ENCODE data around the gene ELL2. TPM values are rescaled to one million over a fixed set of nuclear protein-coding genes. Genes with fewer than 3 reads are reported as not detected.
"Not testable (repeated sequence)": the region's sequence is repeated elsewhere in the genome, so short reads cannot be mapped to it uniquely, and the experiment has no call there.

Gene ELL2
- polyA plus RNA-seq, 2 donors: 29.1 to 39.6 TPM

DNA sequence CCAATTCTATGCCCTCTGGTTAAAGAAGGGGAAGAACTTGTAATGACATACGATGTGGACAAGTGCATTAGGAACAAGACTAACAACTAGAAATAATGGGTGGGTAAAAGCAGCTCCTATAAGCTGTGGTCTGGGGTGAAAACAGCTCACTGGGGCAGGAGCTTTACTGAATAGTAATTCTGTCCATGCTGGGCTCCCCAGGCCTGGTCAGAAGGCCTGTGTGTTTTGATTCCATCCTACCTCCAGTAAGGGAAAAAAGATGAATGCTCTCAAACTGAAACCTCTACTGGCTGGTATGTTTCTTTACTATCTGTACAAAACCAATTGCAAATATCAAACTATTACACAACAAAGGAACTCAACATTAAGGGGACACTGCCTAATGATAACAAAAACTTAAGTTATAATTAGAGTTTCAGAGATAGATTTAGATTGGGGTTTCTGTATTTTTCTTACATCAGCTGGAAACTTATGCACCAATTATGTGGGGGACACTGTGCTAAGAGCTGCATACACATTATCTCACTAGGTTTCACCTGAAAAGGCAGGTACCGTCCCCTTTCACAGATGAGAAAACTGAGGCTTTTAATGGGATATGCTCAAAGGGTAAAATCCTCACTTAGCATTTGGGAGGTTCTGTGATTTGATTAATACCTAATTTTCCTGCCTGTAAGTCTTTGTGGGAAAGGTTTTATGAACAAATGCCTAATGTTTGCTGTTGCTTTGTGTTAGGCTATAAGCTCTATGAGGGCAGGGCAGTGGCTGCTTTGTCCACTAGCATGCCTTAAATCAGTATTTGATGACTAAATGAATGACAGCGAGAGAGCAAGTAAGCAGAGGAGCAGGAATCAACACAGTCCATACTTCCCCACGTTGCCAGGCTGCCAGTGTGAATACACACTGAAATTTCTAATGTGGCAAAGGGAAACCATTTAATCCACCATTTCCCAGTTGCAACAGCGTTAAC lies 53.6 kb downstream of the ELL2 start:
- WGBS, 2 donors: 84 to 88% methylated on average over 5 of the region's 5 CpGs

DNA sequence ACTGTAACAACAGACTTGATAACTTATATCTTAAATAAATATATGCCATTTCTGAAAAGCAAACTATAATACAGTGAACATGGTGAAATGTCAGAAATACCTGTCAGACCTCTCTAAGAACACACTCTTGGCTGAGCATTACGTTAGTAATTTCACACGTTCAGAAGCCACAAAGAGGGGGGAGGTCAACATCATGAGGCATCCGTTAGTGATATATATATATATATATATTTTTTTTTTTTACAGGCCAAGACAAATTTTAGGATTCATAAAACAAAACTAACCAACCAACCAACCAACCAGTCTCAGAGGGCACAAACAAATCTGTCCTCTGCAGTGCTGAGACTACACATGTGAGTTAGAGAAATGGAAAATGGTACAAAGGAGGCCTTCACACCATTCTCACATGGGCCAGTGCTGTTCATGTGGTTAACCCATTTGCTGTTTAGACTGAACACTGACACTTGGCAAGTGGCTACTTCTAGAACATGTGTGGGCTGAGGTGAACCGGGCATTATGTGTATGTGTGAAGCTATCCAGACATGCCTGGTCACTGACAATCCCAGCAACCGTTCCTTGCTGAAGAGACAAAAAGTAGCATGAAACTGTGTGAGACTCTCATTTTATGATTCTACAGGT lies 54.5 kb downstream of the ELL2 start:
- no peaks in the 10 kb centered on the region for H3K27me3 ChIP-seq (ENCODE audit: control insufficient read depth in 1 of 2, insufficient read depth in 2 of 2, low read length in 2 of 2)
- no peak overlapping the region for H3K4me3 ChIP-seq (ENCODE audit: low read depth in 1 of 2, low read length in 2 of 2)
- WGBS, 2 donors: 73 to 79% methylated on average over 5 of the region's 5 CpGs
- no peak overlapping the region for H3K27ac ChIP-seq (ENCODE audit: low read depth in 2 of 2, low read length in 1 of 2)
- H3K9me3 ChIP-seq (ENCODE audit: control insufficient read depth in 2 of 2, insufficient read depth in 1 of 2, low read depth in 1 of 2, low read length in 1 of 2): no peaks in the 10 kb centered on the region
- H3K4me1 ChIP-seq (ENCODE audit: control insufficient read depth in 2 of 2, insufficient read depth in 2 of 2, low read length in 1 of 2): peaks cover 0 to 2% of the 10 kb centered on the region in 2 donors
- peaks cover 0 to 4% of the 10 kb centered on the region in 2 donors for H3K36me3 ChIP-seq (ENCODE audit: control insufficient read depth in 2 of 2, insufficient read depth in 2 of 2, low read length in 1 of 2)

More for the DNA sequence above, 53.6 kb downstream of the ELL2 start:
- Histone ChIP-seq H3K4me1 (ENCODE audit: control insufficient read depth in 2 of 2, insufficient read depth in 2 of 2, low read length in 1 of 2) (peaks cover 0 to 2% of the 10 kb centered on the region in 2 donors), H3K9me3 (ENCODE audit: control insufficient read depth in 2 of 2, insufficient read depth in 1 of 2, low read depth in 1 of 2, low read length in 1 of 2) (no peaks in the 10 kb centered on the region), H3K27me3 (ENCODE audit: control insufficient read depth in 1 of 2, insufficient read depth in 2 of 2, low read length in 2 of 2) (no peaks in the 10 kb centered on the region), H3K27ac (ENCODE audit: low read depth in 2 of 2, low read length in 1 of 2) (peak overlapping the region in 1 of 2 donors; percentile 30), H3K36me3 (ENCODE audit: control insufficient read depth in 2 of 2, insufficient read depth in 2 of 2, low read length in 1 of 2) (peaks cover 0 to 4% of the 10 kb centered on the region in 2 donors), H3K4me3 (ENCODE audit: low read depth in 1 of 2, low read length in 2 of 2) (no peak overlapping the region)

DNA sequence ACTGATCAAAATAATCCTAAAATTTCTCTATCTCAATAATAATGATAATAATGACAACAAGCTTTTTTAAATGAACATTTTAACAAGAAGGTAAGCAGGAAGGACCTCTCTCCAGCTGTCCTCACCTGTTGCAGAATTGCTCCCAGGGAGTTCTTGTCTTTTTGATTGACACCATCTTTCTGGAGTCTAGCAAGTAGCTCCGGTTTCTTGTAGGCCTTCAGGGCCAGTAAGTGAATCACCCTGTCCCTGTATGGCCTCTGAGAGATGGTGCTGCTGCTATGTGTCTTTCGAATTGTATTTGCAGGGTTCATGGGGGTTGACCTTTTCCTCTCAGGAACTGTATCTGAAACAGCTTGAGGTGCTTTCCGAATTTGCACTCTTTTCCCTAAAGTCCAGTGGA lies 55.3 kb downstream of the ELL2 start:
- not testable (repeated sequence) for H3K36me3 ChIP-seq (ENCODE audit: control insufficient read depth in 2 of 2, insufficient read depth in 2 of 2, low read length in 1 of 2); H3K9me3 ChIP-seq (ENCODE audit: control insufficient read depth in 2 of 2, insufficient read depth in 1 of 2, low read depth in 1 of 2, low read length in 1 of 2); H3K4me3 ChIP-seq (ENCODE audit: low read depth in 1 of 2, low read length in 2 of 2); H3K27ac ChIP-seq (ENCODE audit: low read depth in 2 of 2, low read length in 1 of 2); H3K27me3 ChIP-seq (ENCODE audit: control insufficient read depth in 1 of 2, insufficient read depth in 2 of 2, low read length in 2 of 2); H3K4me1 ChIP-seq (ENCODE audit: control insufficient read depth in 2 of 2, insufficient read depth in 2 of 2, low read length in 1 of 2)
- WGBS, 2 donors: 65 to 66% methylated on average over 3 of the region's 3 CpGs

DNA sequence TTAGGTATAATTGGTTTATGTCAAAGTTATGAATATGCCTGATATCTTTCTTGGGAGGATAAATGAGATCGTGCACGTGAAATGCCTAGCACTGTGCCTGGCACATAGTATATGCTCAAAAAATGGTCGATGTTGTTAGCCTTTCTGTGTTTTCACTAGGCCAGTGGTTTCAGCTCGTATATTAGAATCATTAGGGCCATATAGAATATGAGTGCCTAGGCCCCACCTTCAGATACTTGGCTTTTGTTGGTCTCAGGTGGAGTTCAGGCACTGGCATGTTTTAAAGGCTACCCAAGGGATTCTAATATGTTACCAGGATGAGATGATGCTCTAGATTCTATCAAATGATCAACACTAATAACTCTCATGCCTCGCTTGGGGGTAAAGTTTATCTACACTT lies 56.8 kb downstream of the ELL2 start:
- Histone ChIP-seq H3K36me3 (ENCODE audit: control insufficient read depth in 2 of 2, insufficient read depth in 2 of 2, low read length in 1 of 2) (peaks cover 0 to 5% of the 10 kb centered on the region in 2 donors), H3K9me3 (ENCODE audit: control insufficient read depth in 2 of 2, insufficient read depth in 1 of 2, low read depth in 1 of 2, low read length in 1 of 2) (no peaks in the 10 kb centered on the region), H3K4me1 (ENCODE audit: control insufficient read depth in 2 of 2, insufficient read depth in 2 of 2, low read length in 1 of 2) (peaks cover 0 to 2% of the 10 kb centered on the region in 2 donors), H3K27me3 (ENCODE audit: control insufficient read depth in 1 of 2, insufficient read depth in 2 of 2, low read length in 2 of 2) (no peaks in the 10 kb centered on the region), H3K27ac (ENCODE audit: low read depth in 2 of 2, low read length in 1 of 2) (no peak overlapping the region), H3K4me3 (ENCODE audit: low read depth in 1 of 2, low read length in 2 of 2) (no peak overlapping the region)
- WGBS, 2 donors: 87 to 88% methylated on average over 5 of the region's 5 CpGs

DNA sequence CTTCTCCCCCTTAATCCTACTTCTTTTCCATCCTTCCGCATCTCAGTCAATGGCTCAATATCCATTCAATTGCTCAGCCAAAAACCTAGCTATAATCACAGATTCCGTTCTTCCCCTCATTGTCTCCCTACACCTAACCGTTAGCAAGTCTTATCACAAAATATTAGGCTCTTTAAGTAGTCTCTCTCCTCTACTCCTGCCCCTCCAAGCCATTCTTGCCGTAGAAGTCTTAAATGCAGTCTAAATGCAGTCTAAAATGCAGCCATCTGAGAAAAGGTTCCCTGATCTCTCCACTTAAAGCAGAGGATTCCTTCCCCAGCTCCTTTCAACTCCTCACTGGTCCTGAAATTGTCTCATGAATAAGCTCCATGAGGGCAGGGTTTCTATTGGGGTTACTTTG lies 57.8 kb downstream of the ELL2 start:
- Histone ChIP-seq H3K36me3 (ENCODE audit: control insufficient read depth in 2 of 2, insufficient read depth in 2 of 2, low read length in 1 of 2) (peaks cover 0 to 6% of the 10 kb centered on the region in 2 donors), H3K27me3 (ENCODE audit: control insufficient read depth in 1 of 2, insufficient read depth in 2 of 2, low read length in 2 of 2) (no peaks in the 10 kb centered on the region), H3K9me3 (ENCODE audit: control insufficient read depth in 2 of 2, insufficient read depth in 1 of 2, low read depth in 1 of 2, low read length in 1 of 2) (no peaks in the 10 kb centered on the region), H3K4me1 (ENCODE audit: control insufficient read depth in 2 of 2, insufficient read depth in 2 of 2, low read length in 1 of 2) (peaks cover 0 to 2% of the 10 kb centered on the region in 2 donors), H3K27ac (ENCODE audit: low read depth in 2 of 2, low read length in 1 of 2) (no peak overlapping the region), H3K4me3 (ENCODE audit: low read depth in 1 of 2, low read length in 2 of 2) (no peak overlapping the region)
- 96 to 98% methylated on average over 4 of the region's 4 CpGs for WGBS, 2 donors

DNA sequence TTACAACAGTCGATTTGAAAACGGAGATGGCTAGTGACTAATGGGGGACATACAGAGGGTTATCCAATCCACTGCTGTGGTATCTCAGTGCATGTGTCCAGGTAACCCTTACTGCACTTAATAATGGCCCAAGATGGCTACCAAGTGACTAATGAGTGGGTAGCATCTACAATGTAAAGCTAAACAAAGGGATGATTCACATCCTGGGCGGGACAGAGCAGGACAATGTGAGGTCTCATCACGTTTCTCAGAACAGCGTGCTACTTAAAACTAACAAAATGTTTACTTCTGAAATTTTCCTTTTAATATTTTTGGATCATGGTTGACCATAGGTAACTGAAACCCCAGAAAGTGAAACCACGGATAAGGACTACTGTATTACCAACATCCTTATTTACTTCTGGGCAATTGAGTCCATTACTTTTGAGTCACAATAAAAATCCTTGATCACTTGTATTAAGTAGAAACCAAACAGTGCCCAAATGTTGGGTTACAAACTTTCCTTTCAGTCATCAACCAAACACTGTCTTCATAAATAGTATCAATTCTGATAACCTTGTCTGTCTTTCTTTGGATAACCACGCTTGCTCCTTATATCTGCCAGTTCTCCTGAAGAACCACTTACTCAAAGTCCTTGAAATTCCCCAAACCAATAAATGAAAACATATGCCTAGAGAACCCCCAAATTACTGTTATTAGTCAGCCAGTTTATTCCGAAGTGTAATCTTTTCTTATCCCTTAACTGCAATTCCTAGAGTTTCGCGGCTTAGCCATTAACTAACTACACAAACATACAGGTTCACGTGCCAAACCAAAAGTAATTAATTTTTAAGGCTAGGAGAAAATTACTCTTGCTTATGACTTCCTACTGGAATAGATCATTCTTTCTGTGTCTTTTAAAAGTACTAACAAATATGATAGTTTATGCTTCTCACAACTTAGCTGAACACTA lies 59.7 kb downstream of the ELL2 start:
- Histone ChIP-seq H3K4me3 (ENCODE audit: low read depth in 1 of 2, low read length in 2 of 2) (no peak overlapping the region), H3K27ac (ENCODE audit: low read depth in 2 of 2, low read length in 1 of 2) (peak overlapping the region in 1 of 2 donors; percentile 1), H3K4me1 (ENCODE audit: control insufficient read depth in 2 of 2, insufficient read depth in 2 of 2, low read length in 1 of 2) (no peaks in the 10 kb centered on the region), H3K9me3 (ENCODE audit: control insufficient read depth in 2 of 2, insufficient read depth in 1 of 2, low read depth in 1 of 2, low read length in 1 of 2) (no peaks in the 10 kb centered on the region), H3K27me3 (ENCODE audit: control insufficient read depth in 1 of 2, insufficient read depth in 2 of 2, low read length in 2 of 2) (no peaks in the 10 kb centered on the region), H3K36me3 (ENCODE audit: control insufficient read depth in 2 of 2, insufficient read depth in 2 of 2, low read length in 1 of 2) (peaks cover 3 to 6% of the 10 kb centered on the region in 2 donors)
- 73 to 84% methylated on average over 11 of the region's 11 CpGs for WGBS, 2 donors

DNA sequence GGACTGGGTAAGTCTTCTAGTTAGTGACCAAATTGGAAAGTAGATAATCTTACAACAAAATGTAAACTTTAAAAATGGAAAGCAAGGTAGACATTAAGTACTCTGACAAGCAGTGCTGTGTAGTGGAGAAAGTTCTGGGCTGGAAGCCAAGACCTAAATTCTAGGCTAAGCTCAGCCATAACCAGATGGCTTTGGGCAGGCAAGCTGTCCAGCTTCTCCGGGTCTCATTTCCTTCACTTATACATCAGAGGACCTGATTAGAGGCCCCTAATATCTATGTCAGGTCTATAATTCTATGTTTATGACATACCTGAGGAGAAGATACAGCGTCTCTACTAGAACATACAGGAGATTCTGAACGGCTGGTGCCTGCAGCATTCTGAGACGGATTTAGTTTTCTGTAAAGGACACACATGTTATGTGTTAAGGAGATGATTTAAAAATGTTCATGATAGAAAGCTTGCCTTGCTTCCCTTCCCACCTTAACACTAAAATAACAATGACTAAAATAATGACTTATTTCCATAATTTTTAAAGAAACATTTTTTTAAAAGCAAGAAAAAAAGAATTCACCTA lies 61.2 kb downstream of the ELL2 start:
- peaks cover 3 to 7% of the 10 kb centered on the region in 2 donors for H3K36me3 ChIP-seq (ENCODE audit: control insufficient read depth in 2 of 2, insufficient read depth in 2 of 2, low read length in 1 of 2)
- no peaks in the 10 kb centered on the region for H3K9me3 ChIP-seq (ENCODE audit: control insufficient read depth in 2 of 2, insufficient read depth in 1 of 2, low read depth in 1 of 2, low read length in 1 of 2)
- no peak overlapping the region for H3K27ac ChIP-seq (ENCODE audit: low read depth in 2 of 2, low read length in 1 of 2)
- H3K4me1 ChIP-seq (ENCODE audit: control insufficient read depth in 2 of 2, insufficient read depth in 2 of 2, low read length in 1 of 2): no peaks in the 10 kb centered on the region
- WGBS, 2 donors: 67 to 68% methylated on average over 4 of the region's 4 CpGs
- no peaks in the 10 kb centered on the region for H3K27me3 ChIP-seq (ENCODE audit: control insufficient read depth in 1 of 2, insufficient read depth in 2 of 2, low read length in 2 of 2)
- H3K4me3 ChIP-seq (ENCODE audit: low read depth in 1 of 2, low read length in 2 of 2): no peak overlapping the region

DNA sequence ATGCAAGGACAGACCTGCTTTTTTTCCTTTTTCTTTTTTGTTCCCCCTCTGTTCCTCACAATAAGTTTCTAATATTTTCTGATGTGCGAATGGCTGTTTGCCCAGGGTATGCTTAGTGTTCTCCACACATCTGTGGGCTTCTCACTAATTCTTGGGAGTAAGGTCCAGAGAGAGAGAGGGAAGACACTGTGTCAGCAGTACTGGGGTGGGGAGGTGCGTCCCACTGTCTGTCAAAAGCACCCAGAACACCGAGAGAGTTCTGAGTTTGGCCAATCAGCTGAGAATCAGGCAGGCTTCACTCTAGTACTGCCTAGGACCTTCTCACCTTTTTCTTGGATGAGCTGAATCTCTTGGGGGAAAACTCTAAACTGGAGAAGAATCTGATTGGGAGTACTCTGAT lies 61.8 kb downstream of the ELL2 start:
- H3K36me3 ChIP-seq (ENCODE audit: control insufficient read depth in 2 of 2, insufficient read depth in 2 of 2, low read length in 1 of 2): peaks cover 3 to 11% of the 10 kb centered on the region in 2 donors
- H3K9me3 ChIP-seq (ENCODE audit: control insufficient read depth in 2 of 2, insufficient read depth in 1 of 2, low read depth in 1 of 2, low read length in 1 of 2): no peaks in the 10 kb centered on the region
- no peak overlapping the region for H3K4me3 ChIP-seq (ENCODE audit: low read depth in 1 of 2, low read length in 2 of 2)
- H3K27ac ChIP-seq (ENCODE audit: low read depth in 2 of 2, low read length in 1 of 2): no peak overlapping the region
- 85 to 90% methylated on average over 3 of the region's 3 CpGs for WGBS, 2 donors
- H3K4me1 ChIP-seq (ENCODE audit: control insufficient read depth in 2 of 2, insufficient read depth in 2 of 2, low read length in 1 of 2): no peaks in the 10 kb centered on the region
- no peaks in the 10 kb centered on the region for H3K27me3 ChIP-seq (ENCODE audit: control insufficient read depth in 1 of 2, insufficient read depth in 2 of 2, low read length in 2 of 2)

DNA sequence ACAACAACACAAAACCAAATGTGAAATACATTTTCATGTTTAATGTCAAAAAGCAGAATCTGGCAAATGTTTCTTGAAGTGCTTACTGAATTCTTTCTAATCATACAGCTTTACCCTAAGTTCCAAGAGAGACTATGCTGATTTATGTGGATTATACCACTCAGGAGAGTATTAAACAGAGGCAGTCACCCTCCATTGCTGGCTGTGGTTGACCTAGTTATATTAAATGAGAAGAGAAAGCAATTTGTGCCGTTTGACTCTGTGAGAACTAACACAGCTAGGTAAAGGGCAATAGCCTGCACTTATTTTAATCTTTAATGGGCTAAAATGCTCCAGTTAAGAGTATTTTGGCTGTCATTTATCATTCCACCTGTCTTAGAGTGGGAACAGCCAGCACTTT lies 62.6 kb downstream of the ELL2 start:
- WGBS, 2 donors: 54 to 69% methylated on average over 1 of the region's 1 CpG
- Histone ChIP-seq H3K4me3 (ENCODE audit: low read depth in 1 of 2, low read length in 2 of 2) (no peak overlapping the region), H3K27ac (ENCODE audit: low read depth in 2 of 2, low read length in 1 of 2) (no peak overlapping the region), H3K9me3 (ENCODE audit: control insufficient read depth in 2 of 2, insufficient read depth in 1 of 2, low read depth in 1 of 2, low read length in 1 of 2) (no peaks in the 10 kb centered on the region), H3K27me3 (ENCODE audit: control insufficient read depth in 1 of 2, insufficient read depth in 2 of 2, low read length in 2 of 2) (no peaks in the 10 kb centered on the region), H3K4me1 (ENCODE audit: control insufficient read depth in 2 of 2, insufficient read depth in 2 of 2, low read length in 1 of 2) (no peaks in the 10 kb centered on the region), H3K36me3 (ENCODE audit: control insufficient read depth in 2 of 2, insufficient read depth in 2 of 2, low read length in 1 of 2) (peaks cover 3 to 14% of the 10 kb centered on the region in 2 donors)

All from esophagus (tissue), 2 donors.